Measurements from ENCODE around the gene RIPOR3. TPM values are rescaled to one million over a fixed set of nuclear protein-coding genes. Genes with fewer than 3 reads are reported as not detected.

Gene RIPOR3
- total and polyA plus RNA-seq, 9 of the 15 experiments (the other 6 are each of a cell fraction or from before 2014, with no cell fraction given), result 3.3 to 62.7 (median 21.4) TPM

GRCh38 chr20:50735813-50736212 lies 44.5 kb upstream of the RIPOR3 start:
- CTCF ChIA-PET (ENCODE audit: low intra/inter-chr PET ratio), result no interaction called here
- Histone ChIP-seq H3K4me2 (ENCODE audit: insufficient read depth, low read length) (no peak overlapping the region; the same call in 1 of the 2 replicates), H3K9me1 (ENCODE audit: control insufficient read depth, insufficient read depth, low read length) (no peaks in the 10 kb centered on the region), H2AFZ (ENCODE audit: low read depth, low read length) (no peak overlapping the region), H3K9me3 (replicated peaks; ENCODE audit: control insufficient read depth, insufficient read depth, low read depth, low read length) (no peaks in the 10 kb centered on the region), H3K27ac (ENCODE audit: extremely low read depth, low read depth, low read length) (peak overlapping the region; percentile 55; the same call in 2 of the 3 replicates), H4K20me1 (replicated peaks; ENCODE audit: control insufficient read depth, insufficient read depth, low read length) (no peaks in the 10 kb centered on the region), H3K79me2 (ENCODE audit: control insufficient read depth, insufficient read depth, low read length) (peaks cover 93% of the 10 kb centered on the region), H3K4me1 (replicated peaks in 1 of 2; ENCODE audit: control insufficient read depth in 2 of 2, insufficient read depth in 2 of 2, low read length in 2 of 2) (peaks cover 34 to 49% of the 10 kb centered on the region in 2 experiments), H3K9ac (ENCODE audit: insufficient read depth in 1 of 2, low read depth in 2 of 2, low read length in 2 of 2) (no peak overlapping the region; a peak in 1 of 4 replicates), H3K4me3 (no peak overlapping the region), H3K27me3 (ENCODE audit: control insufficient read depth in 2 of 2, insufficient read depth in 2 of 2, low read length in 2 of 2) (no peaks in the 10 kb centered on the region), H3K36me3 (ENCODE audit: control insufficient read depth, insufficient read depth, low read length) (peaks cover 37% of the 10 kb centered on the region)
- ATAC-seq (no peak), DNase-seq (ENCODE audit: extremely low read depth in 1 of 4, low spot score in 3 of 4) (no peak), FAIRE-seq (no peak)
- in situ Hi-C loops (cut with MboI) (loop anchor here (10.0 kb wide), 1 partner anchor 251 kb away; no protein-coding TSS in a partner anchor), intact Hi-C loops (cut with micrococcal nuclease) (no loop called here)
- BruUV-seq (replicated peaks), result no TSS peak
- POLR2A ChIA-PET, result no interaction called here
- TF ChIP-seq BCL6 (CRISPR knock-in tag; IDR thresholded peaks at IDR 0.05), result no peak
- TF ChIP-seq CHD2 (IDR thresholded peaks at IDR 0.05; ENCODE audit: low read depth, low read length), result no peak
- TF ChIP-seq SMARCE1 (IDR thresholded peaks at IDR 0.05), result peak; percentile 84; the same call in 1 of the 2 replicates
- TF ChIP-seq, protein P1, sequence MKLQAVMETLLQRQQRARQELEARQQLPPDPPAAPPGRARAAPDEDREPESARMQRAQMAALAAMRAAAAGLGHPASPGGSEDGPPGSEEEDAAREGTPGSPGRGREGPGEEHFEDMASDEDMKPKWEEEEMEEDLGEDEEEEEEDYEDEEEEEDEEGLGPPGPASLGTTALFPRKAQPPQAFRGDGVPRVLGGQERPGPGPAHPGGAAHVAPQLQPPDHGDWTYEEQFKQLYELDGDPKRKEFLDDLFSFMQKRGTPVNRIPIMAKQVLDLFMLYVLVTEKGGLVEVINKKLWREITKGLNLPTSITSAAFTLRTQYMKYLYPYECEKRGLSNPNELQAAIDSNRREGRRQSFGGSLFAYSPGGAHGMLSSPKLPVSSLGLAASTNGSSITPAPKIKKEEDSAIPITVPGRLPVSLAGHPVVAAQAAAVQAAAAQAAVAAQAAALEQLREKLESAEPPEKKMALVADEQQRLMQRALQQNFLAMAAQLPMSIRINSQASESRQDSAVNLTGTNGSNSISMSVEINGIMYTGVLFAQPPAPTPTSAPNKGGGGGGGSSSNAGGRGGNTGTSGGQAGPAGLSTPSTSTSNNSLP (IDR thresholded peaks at IDR 0.05; ENCODE audit: borderline replicate concordance, low read depth, low read length), result peak; percentile 44; the same call in 1 of the 2 replicates
- TF ChIP-seq MAFG (tag; conservative IDR thresholded peaks at IDR 0.05), result 0 out of 2 replicates have a peak, but pooled peaks have one; percentile 8
- peak; percentile 86 for TF ChIP-seq FOSL1 (tag; conservative IDR thresholded peaks at IDR 0.05)
- TF ChIP-seq CREB3 (tag; conservative IDR thresholded peaks at IDR 0.05; ENCODE audit: low read depth), result no peak
- TF ChIP-seq MTF1 (CRISPR knock-in tag; IDR thresholded peaks at IDR 0.05; ENCODE audit: borderline replicate concordance), result no peak
- TF ChIP-seq LEF1 (IDR thresholded peaks at IDR 0.05), result 0 out of 2 replicates have a peak, but pooled peaks have one; percentile 18
- TF ChIP-seq DPF2 (IDR thresholded peaks at IDR 0.05), result peak; percentile 87
- TF ChIP-seq JUN (IDR thresholded peaks at IDR 0.05; ENCODE audit: borderline replicate concordance, low read depth, low read length), result 0 out of 2 replicates have a peak, but pooled peaks have one; percentile 44
- TF ChIP-seq JUN (CRISPR knock-in tag; IDR thresholded peaks at IDR 0.05; ENCODE audit: borderline replicate concordance), result no peak
- TF ChIP-seq ARID1B (IDR thresholded peaks at IDR 0.05), result peak; percentile 71
- TF ChIP-seq, protein P2, sequence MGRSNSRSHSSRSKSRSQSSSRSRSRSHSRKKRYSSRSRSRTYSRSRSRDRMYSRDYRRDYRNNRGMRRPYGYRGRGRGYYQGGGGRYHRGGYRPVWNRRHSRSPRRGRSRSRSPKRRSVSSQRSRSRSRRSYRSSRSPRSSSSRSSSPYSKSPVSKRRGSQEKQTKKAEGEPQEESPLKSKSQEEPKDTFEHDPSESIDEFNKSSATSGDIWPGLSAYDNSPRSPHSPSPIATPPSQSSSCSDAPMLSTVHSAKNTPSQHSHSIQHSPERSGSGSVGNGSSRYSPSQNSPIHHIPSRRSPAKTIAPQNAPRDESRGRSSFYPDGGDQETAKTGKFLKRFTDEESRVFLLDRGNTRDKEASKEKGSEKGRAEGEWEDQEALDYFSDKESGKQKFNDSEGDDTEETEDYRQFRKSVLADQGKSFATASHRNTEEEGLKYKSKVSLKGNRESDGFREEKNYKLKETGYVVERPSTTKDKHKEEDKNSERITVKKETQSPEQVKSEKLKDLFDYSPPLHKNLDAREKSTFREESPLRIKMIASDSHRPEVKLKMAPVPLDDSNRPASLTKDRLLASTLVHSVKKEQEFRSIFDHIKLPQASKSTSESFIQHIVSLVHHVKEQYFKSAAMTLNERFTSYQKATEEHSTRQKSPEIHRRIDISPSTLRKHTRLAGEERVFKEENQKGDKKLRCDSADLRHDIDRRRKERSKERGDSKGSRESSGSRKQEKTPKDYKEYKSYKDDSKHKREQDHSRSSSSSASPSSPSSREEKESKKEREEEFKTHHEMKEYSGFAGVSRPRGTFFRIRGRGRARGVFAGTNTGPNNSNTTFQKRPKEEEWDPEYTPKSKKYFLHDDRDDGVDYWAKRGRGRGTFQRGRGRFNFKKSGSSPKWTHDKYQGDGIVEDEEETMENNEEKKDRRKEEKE (IDR thresholded peaks at IDR 0.05; ENCODE audit: borderline replicate concordance in 1 of 2, control insufficient read depth in 1 of 2, low read depth in 2 of 2, low read length in 1 of 2), result 0 out of 4 replicates have a peak, but pooled peaks of 1 of the 2 experiments have one; percentile 65
- 0 out of 2 replicates have a peak, but pooled peaks have one; percentile 27 for TF ChIP-seq KLF1 (tag; IDR thresholded peaks at IDR 0.05)
- TF ChIP-seq CBFA2T2 (conservative IDR thresholded peaks at IDR 0.05), result no peak
- no peak for TF ChIP-seq ZNF212 (CRISPR knock-in tag; IDR thresholded peaks at IDR 0.05)
- no peak for TF ChIP-seq GTF2E2 (tag; IDR thresholded peaks at IDR 0.05)
- TF ChIP-seq SMARCA4 (IDR thresholded peaks at IDR 0.05), result peak; percentile 75
- no peak for TF ChIP-seq BCOR (IDR thresholded peaks at IDR 0.05)

Measured in K562 (cell line).